GM12873 (cell line): ENCODE results near the gene KCNB1.

Experiments used
- CTCF ChIP-seq: IDR thresholded peaks from 2 replicates; pipeline ENCODE4 v1.5.1; 2012; ENCODE audit warnings: low read depth, mild to moderate bottlenecking, moderate library complexity, low read length, control low read depth; ENCODE audit not compliant: insufficient read depth; ENCODE audit errors: missing control alignments

KCNB1 gene

GRCh38 chr20:49437057-49437456, 45.4 kb downstream of the KCNB1 start:
- no peak for TF ChIP-seq CTCF

- TF ChIP-seq CTCF: no peak
Measured at GRCh38 chr20:49435639-49436038, 46.8 kb downstream of the KCNB1 start.

- no peak for TF ChIP-seq CTCF
Measured at GRCh38 chr20:49433333-49433732, 49.1 kb downstream of the KCNB1 start.

- no peak for TF ChIP-seq CTCF
Measured at GRCh38 chr20:49432550-49432949, 49.9 kb downstream of the KCNB1 start.

GRCh38 chr20:49431329-49431728, 51.1 kb downstream of the KCNB1 start:
- no peak for TF ChIP-seq CTCF

GRCh38 chr20:49430320-49430719, 52.1 kb downstream of the KCNB1 start:
- no peak for TF ChIP-seq CTCF

GRCh38 chr20:49427751-49428518, 54.5 kb downstream of the KCNB1 start:
- no peak for TF ChIP-seq CTCF
